Pancreas (tissue), 10 donors: Measurements from ENCODE around the gene OSBPL5. TPM values are rescaled to one million over a fixed set of nuclear protein-coding genes. Genes with fewer than 3 reads are reported as not detected.
A peak's percentile ranks its signal among the peaks of the same experiment; 100 is the strongest.

Source experiments
- ATAC-seq, 4 donors: fragments of 200-7000 bp; cut with Tn5 transposase; one replicate each; pipeline versions ENCODE4 v1.8.0 to v1.9.1; 2020; ENCODE audit warnings: mild to moderate bottlenecking in 4 of 4, moderate library complexity in 4 of 4
- DNase-seq, 6 donors: peaks; one replicate each; pipeline ENCODE4 v3.0.0-alpha.2; 2020
- FAIRE-seq: peaks from 2 replicates; lab custom pipeline; 2012; peaks lifted over from hg19 to GRCh38; lab: Jason Lieb, UNC
- H3K27ac ChIP-seq, 4 donors: fragments of 200-600 bp; sonication (generic); 1 replicate in 3 of 4; 2 replicates in 1 of 4; pipeline versions ENCODE4 v1.5.0 to v1.8.0; 2020
- H3K27me3 ChIP-seq, 4 donors: fragments of 200-600 bp; one replicate each; pipeline ENCODE4 v1.8.0; 2021
- H3K36me3 ChIP-seq, 3 donors: fragments of 200-600 bp; sonication (generic) in 1 of 3; one replicate each; pipeline versions ENCODE4 v1.5.0 to v1.8.0; 2020 to 2021
- H3K4me1 ChIP-seq, 3 donors: fragments of 200-600 bp; one replicate each; pipeline ENCODE4 v1.8.0; 2021
- H3K4me3 ChIP-seq, 4 donors: fragments of 200-600 bp; sonication (generic) in 2 of 4; one replicate each; pipeline versions ENCODE4 v1.5.0 to v1.8.0; 2020 to 2021
- H3K9me3 ChIP-seq, 4 donors: fragments of 200-600 bp; one replicate each; pipeline ENCODE4 v1.8.0; 2021
- WGBS, 2 donors: extraction: QIAGEN DNeasy Blood & Tissue Kit; methylation state at CpG; one replicate each; pipeline ENCODE4 v1.1.7; 2013; 5-methylcytosine and 5-hydroxymethylcytosine counted together
- intact Hi-C, 3 donors: fragments of 100-400 bp; cut with DNase I; formaldehyde crosslinking; loops; one replicate each; pipeline versions ENCODE4 v1.11.1 to v1.14.2; 2022
- polyA plus RNA-seq, 2 donors: library from polyadenylated mRNA; stranded (reverse); fragments of 200-250 nt; gene quantifications; one replicate each; pipeline ENCODE4 v1.2.3, GENCODE V29; 2013
- total RNA-seq, 6 donors: library from RNA; stranded (reverse); fragmentation: NEBNext Ultra II Directional in 4 of 6; extraction: Animal tissue kit (Norgen Biotek cat#: 25700) in 4 of 6; gene quantifications; one replicate each; pipeline versions ENCODE4 v1.2.1 to v1.2.4, GENCODE V29; 2021 to 2023
- TF ChIP-seq, protein P1 (sequence below), 4 donors: fragments of 200-600 bp; sonication (generic) in 3 of 4; IDR thresholded peaks; one replicate each; pipeline versions ENCODE4 v1.5.0 to v1.8.0; 2021; ENCODE audit warnings: antibody characterized with exemption in 4 of 4
- donor health status: healthy with polysubstance abuse.
- donor health status: DM: no; HTN: no; CAD: no; lungs with moderate emphysema.
- donor health status: DM: no; HTN: no; CAD: no.
- donor health status: control.
- donor health status: control.
- donor health status: Bipolar disorder and iron deficiency.
- donor health status: DM: yes; HTN: yes; CAD: no.
- donor health status: DM: no; HTN: no; CAD: no.
- donor health status: DM: no; HTN: no; CAD: no.
- donor health status: DM: yes; HTN: yes; CAD: no.

OSBPL5 gene, protein sequence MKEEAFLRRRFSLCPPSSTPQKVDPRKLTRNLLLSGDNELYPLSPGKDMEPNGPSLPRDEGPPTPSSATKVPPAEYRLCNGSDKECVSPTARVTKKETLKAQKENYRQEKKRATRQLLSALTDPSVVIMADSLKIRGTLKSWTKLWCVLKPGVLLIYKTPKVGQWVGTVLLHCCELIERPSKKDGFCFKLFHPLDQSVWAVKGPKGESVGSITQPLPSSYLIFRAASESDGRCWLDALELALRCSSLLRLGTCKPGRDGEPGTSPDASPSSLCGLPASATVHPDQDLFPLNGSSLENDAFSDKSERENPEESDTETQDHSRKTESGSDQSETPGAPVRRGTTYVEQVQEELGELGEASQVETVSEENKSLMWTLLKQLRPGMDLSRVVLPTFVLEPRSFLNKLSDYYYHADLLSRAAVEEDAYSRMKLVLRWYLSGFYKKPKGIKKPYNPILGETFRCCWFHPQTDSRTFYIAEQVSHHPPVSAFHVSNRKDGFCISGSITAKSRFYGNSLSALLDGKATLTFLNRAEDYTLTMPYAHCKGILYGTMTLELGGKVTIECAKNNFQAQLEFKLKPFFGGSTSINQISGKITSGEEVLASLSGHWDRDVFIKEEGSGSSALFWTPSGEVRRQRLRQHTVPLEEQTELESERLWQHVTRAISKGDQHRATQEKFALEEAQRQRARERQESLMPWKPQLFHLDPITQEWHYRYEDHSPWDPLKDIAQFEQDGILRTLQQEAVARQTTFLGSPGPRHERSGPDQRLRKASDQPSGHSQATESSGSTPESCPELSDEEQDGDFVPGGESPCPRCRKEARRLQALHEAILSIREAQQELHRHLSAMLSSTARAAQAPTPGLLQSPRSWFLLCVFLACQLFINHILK
- total RNA-seq (10 to 100 TPM in 4 of 6 donors, 1 to 10 TPM in 2; 9.8 to 16.7 (median 10.6) TPM), polyA plus RNA-seq (10 to 100 TPM; 12.6 to 14.9 TPM)

DNA sequence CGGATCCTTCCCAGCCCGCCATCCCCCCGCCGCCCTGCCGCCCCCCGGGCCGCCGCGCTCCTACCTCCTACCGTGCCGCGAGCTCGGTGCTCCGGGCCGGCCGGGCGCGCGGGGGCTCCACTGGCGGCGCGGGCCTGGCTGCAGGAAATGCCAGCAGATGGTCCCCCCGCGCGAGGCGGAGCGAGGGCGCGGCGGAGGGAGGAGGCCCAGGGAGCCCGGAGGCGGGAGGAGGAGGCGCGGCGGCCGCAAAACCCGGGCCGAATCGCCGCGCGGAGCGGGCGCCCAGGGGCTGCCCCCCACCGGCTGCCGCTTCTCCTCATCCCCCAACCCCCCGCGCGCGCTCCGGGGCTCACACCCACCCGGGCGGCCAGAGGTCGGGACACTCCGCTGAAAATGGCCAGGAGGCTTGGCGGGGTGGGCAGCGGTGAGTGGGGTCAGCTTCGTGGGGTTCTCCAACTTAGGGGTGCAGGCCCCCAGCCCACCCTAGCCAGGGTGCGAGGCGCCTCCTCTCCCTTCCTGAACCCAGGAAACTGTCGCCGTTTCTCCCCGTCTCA is at the start of gene OSBPL5:
Gene OSBPL5 (minus strand): TSS at position 159 of the 554 bp plus-strand sequence. CDS start 36,162 bp downstream, outside the sequence.
- peak; percentile 68 to 91 (median 76) for DNase-seq
- FAIRE-seq, result no peak
- Histone ChIP-seq H3K27ac (no peak within 1 kb of the TSS), H3K4me1 (peaks cover 0 to 31% (median 16%) of the 10 kb centered on the region in 3 donors), H3K36me3 (no peaks in the 10 kb centered on the region), H3K27me3 (no peaks in the 10 kb centered on the region), H3K4me3 (peak within 1 kb of the TSS; percentile 55 to 84 (median 78)), H3K9me3 (no peaks in the 10 kb centered on the region)
- peak; percentile 63 to 78 (median 67) for ATAC-seq
- TF ChIP-seq, protein P1, sequence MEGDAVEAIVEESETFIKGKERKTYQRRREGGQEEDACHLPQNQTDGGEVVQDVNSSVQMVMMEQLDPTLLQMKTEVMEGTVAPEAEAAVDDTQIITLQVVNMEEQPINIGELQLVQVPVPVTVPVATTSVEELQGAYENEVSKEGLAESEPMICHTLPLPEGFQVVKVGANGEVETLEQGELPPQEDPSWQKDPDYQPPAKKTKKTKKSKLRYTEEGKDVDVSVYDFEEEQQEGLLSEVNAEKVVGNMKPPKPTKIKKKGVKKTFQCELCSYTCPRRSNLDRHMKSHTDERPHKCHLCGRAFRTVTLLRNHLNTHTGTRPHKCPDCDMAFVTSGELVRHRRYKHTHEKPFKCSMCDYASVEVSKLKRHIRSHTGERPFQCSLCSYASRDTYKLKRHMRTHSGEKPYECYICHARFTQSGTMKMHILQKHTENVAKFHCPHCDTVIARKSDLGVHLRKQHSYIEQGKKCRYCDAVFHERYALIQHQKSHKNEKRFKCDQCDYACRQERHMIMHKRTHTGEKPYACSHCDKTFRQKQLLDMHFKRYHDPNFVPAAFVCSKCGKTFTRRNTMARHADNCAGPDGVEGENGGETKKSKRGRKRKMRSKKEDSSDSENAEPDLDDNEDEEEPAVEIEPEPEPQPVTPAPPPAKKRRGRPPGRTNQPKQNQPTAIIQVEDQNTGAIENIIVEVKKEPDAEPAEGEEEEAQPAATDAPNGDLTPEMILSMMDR (IDR thresholded peaks at IDR 0.05), result no peak
- intact Hi-C loops, result loop anchor here in 1 of 3 donors (10.0 kb wide), 1 partner anchor 60 kb away; no protein-coding TSS in a partner anchor
- WGBS, 2 donors, result 1% methylated on average over 12 to 63 of the region's 63 CpGs

DNA sequence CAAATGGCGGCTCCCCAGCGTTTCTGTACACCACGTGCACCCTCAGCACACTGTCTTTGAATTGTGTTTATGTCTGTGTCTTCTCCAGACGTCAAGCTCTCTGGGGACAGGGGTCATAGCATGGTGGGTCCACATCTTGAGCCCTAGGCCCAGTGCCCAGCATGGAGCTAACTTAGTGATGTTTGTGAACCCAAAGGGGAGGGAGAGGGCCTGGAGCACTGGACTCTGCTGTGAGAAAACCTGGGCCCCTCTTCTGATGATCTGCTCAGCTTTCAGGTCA is 49.2 kb upstream of the OSBPL5 start:
- Histone ChIP-seq H3K27me3 (peaks cover 0 to 5% (median 0%) of the 10 kb centered on the region in 4 donors), H3K4me3 (no peak overlapping the region), H3K9me3 (no peaks in the 10 kb centered on the region), H3K27ac (no peak overlapping the region), H3K36me3 (no peaks in the 10 kb centered on the region), H3K4me1 (no peaks in the 10 kb centered on the region)
- TF ChIP-seq, protein P1 (IDR thresholded peaks at IDR 0.05), result no peak
- ATAC-seq, result no peak
- DNase-seq, result no peak
- intact Hi-C loops, result loop anchor here in 1 of 3 donors (10.0 kb wide), 1 partner anchor 110 kb away; no protein-coding TSS in a partner anchor
- 61 to 71% methylated on average over 4 of the region's 4 CpGs for WGBS, 2 donors
- no peak for FAIRE-seq

DNA sequence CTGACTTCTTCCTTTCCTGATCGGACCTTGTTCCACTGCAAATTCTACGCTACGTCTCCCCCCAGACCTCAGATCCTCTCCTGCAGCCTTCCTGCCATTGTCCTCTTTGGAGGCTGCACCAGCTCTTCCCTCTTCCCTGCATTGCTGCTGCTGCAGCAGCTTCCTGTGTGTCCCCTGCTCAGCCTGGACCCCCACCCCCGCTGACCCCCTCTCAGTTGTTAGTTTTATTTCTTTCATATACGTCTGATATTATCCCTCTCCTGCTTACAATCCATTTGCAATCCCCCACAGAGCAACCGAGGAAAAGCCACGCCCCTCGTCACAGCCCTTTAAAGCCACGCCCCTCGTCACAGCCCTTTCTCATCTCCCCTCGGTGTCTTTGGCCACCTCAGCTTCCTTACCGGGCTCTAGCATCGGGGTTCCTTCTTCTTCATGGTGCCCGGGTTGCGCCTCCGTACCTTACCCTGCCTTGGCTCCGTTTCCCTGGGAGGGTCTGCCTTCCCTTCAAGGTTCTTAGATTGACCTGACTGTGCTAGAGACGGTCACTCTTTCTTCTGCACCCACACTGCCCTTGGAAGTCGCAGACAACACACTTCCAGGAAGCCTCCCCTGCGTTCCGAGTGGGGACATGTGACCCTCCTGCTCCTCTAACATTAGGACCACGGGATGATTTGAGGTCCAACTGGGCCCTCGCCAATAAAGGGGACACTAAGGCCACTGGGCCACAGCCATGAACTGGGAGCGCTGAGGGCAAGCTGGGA is 48.7 kb upstream of the OSBPL5 start:
- Histone ChIP-seq H3K27ac (no peak overlapping the region), H3K4me1 (no peaks in the 10 kb centered on the region), H3K9me3 (no peaks in the 10 kb centered on the region), H3K4me3 (no peak overlapping the region), H3K27me3 (peaks cover 0 to 5% (median 0%) of the 10 kb centered on the region in 4 donors), H3K36me3 (no peaks in the 10 kb centered on the region)
- 44 to 53% methylated on average over 24 of the region's 24 CpGs for WGBS, 2 donors
- no peak for ATAC-seq
- DNase-seq, result peak in 2 of 6 donors; percentile 14 to 32
- intact Hi-C loops, result loop anchor here in 1 of 3 donors (10.0 kb wide), 1 partner anchor 109 kb away; no protein-coding TSS in a partner anchor
- TF ChIP-seq, protein P1 (IDR thresholded peaks at IDR 0.05), result no peak
- FAIRE-seq, result no peak

DNA sequence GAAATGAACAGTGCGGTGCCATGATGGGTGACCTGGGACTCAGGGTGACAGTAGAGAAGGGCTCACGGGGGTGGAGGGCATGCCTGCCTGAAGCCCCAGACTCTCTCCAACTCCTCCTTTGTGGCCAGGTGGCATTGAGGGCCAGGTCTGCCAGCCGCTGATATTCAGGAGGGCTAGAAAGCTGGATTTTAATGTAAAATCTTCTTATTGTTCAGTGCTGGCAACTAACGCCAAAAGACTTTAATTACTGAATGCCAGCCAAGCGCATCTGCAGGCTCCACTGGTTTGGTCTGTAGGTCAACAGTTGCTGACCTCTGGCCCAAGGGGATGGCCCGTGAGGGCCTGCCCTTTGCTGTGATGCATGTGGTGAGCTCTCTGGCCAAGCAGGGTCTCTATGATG is 43.2 kb upstream of the OSBPL5 start:
- Histone ChIP-seq H3K9me3 (no peaks in the 10 kb centered on the region), H3K27ac (no peak overlapping the region), H3K27me3 (no peaks in the 10 kb centered on the region), H3K4me1 (no peaks in the 10 kb centered on the region), H3K36me3 (no peaks in the 10 kb centered on the region), H3K4me3 (no peak overlapping the region)
- FAIRE-seq (no peak), DNase-seq (peak in 1 of 6 donors; percentile 2), ATAC-seq (no peak)
- intact Hi-C loops, result no loop called here
- 86 to 95% methylated on average over 6 of the region's 6 CpGs for WGBS, 2 donors
- TF ChIP-seq, protein P1 (IDR thresholded peaks at IDR 0.05), result no peak
